22Rv1 (cell line): ENCODE measurements around the gene SPSB2.

Source experiments
- H3K27ac ChIP-seq: fragments of 450-650 bp; 2 replicates; pipeline ENCODE4 v1.5.1; 2017
- ZFX ChIP-seq: fragments of 450-650 bp; IDR thresholded peaks from 2 replicates; pipeline ENCODE4 v1.6.1; 2017; ENCODE audit warnings: antibody characterized with exemption, borderline replicate concordance
- TF ChIP-seq, protein P1 (sequence below): fragments of 450-650 bp; IDR thresholded peaks from 2 replicates; pipeline ENCODE4 v1.5.1; 2017; ENCODE audit warnings: mild to moderate bottlenecking

The SPSB2 gene

GRCh38 chr12:6887460-6887859 lies 14.4 kb upstream of the SPSB2 start:
- peak overlapping the region; percentile 94 for H3K27ac ChIP-seq
- TF ChIP-seq, protein P1, sequence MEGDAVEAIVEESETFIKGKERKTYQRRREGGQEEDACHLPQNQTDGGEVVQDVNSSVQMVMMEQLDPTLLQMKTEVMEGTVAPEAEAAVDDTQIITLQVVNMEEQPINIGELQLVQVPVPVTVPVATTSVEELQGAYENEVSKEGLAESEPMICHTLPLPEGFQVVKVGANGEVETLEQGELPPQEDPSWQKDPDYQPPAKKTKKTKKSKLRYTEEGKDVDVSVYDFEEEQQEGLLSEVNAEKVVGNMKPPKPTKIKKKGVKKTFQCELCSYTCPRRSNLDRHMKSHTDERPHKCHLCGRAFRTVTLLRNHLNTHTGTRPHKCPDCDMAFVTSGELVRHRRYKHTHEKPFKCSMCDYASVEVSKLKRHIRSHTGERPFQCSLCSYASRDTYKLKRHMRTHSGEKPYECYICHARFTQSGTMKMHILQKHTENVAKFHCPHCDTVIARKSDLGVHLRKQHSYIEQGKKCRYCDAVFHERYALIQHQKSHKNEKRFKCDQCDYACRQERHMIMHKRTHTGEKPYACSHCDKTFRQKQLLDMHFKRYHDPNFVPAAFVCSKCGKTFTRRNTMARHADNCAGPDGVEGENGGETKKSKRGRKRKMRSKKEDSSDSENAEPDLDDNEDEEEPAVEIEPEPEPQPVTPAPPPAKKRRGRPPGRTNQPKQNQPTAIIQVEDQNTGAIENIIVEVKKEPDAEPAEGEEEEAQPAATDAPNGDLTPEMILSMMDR = no peak
- TF ChIP-seq ZFX = no peak

DNA sequence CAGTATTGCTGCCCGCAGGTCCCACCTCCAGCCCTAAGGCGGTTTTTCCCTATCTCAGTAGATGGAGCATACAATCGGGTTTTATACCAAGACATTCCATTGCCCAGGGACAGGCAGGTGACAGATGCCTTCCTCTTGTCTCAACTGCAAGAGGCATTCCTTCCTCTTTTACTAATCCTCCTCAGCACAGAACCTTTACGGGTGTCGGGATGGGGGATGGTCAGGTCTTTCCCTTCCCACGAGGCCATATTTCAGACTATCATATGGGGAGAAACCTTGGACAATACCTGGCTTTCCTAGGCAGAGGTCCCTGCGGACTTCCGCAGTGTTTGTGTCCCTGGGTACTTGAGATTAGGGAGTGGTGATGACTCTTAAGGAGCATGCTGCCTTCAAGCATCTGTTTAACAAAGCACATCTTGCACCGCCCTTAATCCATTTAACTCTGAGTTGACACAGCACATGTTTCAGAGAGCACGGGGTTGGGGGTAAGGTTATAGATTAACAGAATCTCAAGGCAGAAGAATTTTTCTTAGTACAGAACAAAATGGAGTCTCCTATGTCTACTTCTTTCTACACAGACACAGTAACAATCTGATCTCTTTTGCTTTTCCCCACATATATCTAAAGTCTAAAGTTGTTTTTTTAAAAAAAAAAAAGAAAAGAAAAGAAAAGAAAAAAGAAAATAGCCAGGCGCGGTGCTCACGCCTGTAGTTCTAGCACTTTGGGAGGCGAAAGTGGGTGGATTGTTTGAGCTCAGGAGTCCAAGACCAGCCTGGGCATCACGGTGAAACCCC lies 13.3 kb upstream of the SPSB2 start:
- H3K27ac ChIP-seq = peak overlapping the region; percentile 94

GRCh38 chr12:6884539-6884938 lies 11.4 kb upstream of the SPSB2 start:
- H3K27ac ChIP-seq = no peak overlapping the region
- TF ChIP-seq ZFX = no peak
- TF ChIP-seq, protein P1 = no peak

- no peak overlapping the region for H3K27ac ChIP-seq
Observed at GRCh38 chr12:6883683-6884082, 10.6 kb upstream of the SPSB2 start.

DNA sequence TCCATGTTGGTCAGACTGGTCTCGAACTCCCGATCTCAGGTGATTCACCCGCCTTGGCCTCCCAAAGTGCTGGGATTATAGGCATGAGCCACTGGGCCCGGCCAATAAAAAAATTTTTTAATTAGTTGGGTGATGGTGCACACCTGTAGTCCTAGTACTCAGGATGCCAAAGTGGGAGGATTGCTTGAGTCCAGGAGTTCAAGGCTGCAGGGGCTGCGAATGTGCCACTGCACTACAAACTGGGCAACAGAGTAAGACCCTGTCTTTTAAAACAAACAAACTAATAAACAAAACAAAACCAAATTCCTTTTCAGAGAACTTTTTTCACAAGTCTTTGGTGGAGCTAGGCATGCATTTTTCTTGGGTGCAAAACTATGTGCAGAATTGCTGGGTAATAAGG lies 10.1 kb upstream of the SPSB2 start:
- H3K27ac ChIP-seq = no peak overlapping the region
- TF ChIP-seq, protein P1 = no peak
- TF ChIP-seq ZFX = no peak

More at GRCh38 chr12:6883683-6884082, 10.6 kb upstream of the SPSB2 start:
- no peak for TF ChIP-seq ZFX

- peak overlapping the region; percentile 70 for H3K27ac ChIP-seq
Observed at GRCh38 chr12:6879824-6880223, 6.7 kb upstream of the SPSB2 start.

GRCh38 chr12:6874015-6874368 lies 889 bp upstream of the SPSB2 start:
- H3K27ac ChIP-seq = peak overlapping the region; percentile 99

DNA sequence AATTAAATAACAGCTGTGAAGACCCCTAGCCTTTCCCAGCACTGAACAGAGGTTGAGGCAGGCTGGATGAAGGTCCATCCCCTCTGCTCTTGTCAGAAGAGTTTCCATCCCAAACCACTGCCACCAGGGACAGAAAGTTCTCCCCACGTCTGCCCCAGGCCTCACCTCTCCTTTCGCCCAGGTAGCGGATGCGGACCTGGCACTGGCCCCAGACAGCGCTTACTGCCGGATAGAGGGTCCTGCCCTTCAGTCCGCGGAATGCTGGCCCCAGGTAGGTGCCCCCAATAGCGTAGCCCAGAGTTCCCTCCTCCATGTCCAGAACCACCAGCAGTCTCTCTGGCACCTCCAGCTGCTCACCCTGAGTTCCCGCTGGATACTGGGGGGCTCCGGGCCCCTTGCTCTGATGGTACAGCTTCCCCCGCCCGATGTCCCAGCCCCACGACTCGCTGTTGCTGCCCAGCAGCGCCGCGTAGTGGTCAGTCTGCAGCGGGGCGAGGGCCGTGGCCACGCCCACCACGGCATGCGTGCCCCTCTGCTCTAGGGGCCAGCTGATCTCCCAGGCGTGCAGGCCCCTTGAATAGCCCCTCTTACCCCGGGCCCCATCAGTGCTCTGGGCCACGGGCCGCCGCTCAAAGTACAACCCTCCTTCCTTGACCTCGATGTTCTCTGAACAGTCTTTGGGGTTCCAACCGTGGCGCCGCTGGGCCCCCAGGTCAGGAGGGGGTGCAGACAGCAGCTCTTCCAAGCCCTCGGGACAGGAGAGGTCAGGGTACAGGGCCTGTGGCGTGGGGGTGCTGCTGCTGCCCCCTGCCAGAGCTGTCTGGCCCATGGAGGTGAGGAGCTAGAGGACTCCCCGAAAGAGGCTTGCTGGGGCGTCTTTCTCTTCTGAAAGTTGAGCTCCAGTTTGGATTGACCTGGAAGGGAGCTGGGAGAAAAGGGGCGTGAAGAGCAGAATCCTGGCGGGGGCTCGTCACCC lies 742 bp downstream of the SPSB2 start:
- TF ChIP-seq ZFX = no peak
- TF ChIP-seq, protein P1 = peak; percentile 100
- peak overlapping the region; percentile 99 for H3K27ac ChIP-seq

GRCh38 chr12:6871052-6871957 lies 1.8 kb downstream of the SPSB2 start:
- TF ChIP-seq, protein P1 = no peak
- no peak for TF ChIP-seq ZFX
- peak overlapping the region; percentile 99 for H3K27ac ChIP-seq

GRCh38 chr12:6870304-6870703 lies 2.8 kb downstream of the SPSB2 start:
- peak overlapping the region; percentile 99 for H3K27ac ChIP-seq
